AG10803 (cell line): Measurements from ENCODE around the gene THTPA.
"Not testable (repeated sequence)": the region's sequence is repeated elsewhere in the genome, so short reads cannot be mapped to it uniquely, and the experiment has no call there.

ENCODE experiments used
- DNase-seq: peaks from one replicate; pipeline ENCODE4 v3.0.0; 2010; ENCODE audit warnings: low read depth
- H3K4me3 ChIP-seq: 2 replicates; pipeline ENCODE4 v1.5.1; 2011; ENCODE audit warnings: mild to moderate bottlenecking, low read length, control low read depth
- CTCF ChIP-seq: conservative IDR thresholded peaks from 2 replicates; pipeline ENCODE4 v1.5.1; 2011; ENCODE audit warnings: mild to moderate bottlenecking, low read length, control low read depth, inconsistent platforms

THTPA gene

GRCh38 chr14:23604675-23605170 is 48.7 kb downstream of the THTPA start:
- H3K4me3 ChIP-seq, result no peak overlapping the region
- no peak for DNase-seq
- no peak for TF ChIP-seq CTCF

GRCh38 chr14:23605931-23606585 is 50.0 kb downstream of the THTPA start:
- H3K4me3 ChIP-seq, result no peak overlapping the region
- no peak for DNase-seq
- TF ChIP-seq CTCF, result no peak

- DNase-seq, result no peak
- TF ChIP-seq CTCF, result no peak
- no peak overlapping the region for H3K4me3 ChIP-seq
These were observed 52.4 kb downstream of the THTPA start for GRCh38 chr14:23608454-23608853.

GRCh38 chr14:23609001-23609400 is 52.9 kb downstream of the THTPA start:
- H3K4me3 ChIP-seq, result no peak overlapping the region
- TF ChIP-seq CTCF, result no peak
- no peak for DNase-seq

- not testable (repeated sequence) for DNase-seq, H3K4me3 ChIP-seq
These were observed 53.5 kb downstream of the THTPA start for GRCh38 chr14:23609411-23610089.
